D721Med (cell line): ENCODE data around the gene PROSER2.

Experiments
- DNase-seq: peaks from one replicate; pipeline ENCODE4 v3.0.0; 2011; ENCODE audit warnings: low spot score; ENCODE audit not compliant: insufficient read length
- FAIRE-seq: peaks from 2 replicates; lab custom pipeline; 2011; peaks lifted over from hg19 to GRCh38; lab: Jason Lieb, UNC
- CTCF ChIP-seq: IDR thresholded peaks from 2 replicates; pipeline ENCODE4 v1.5.1; 2012; ENCODE audit warnings: mild to moderate bottlenecking, control low read depth; ENCODE audit not compliant: insufficient read depth; ENCODE audit errors: missing control alignments

Gene PROSER2

GRCh38 chr10:11906714-11907113, 83.6 kb downstream of the PROSER2 start:
- TF ChIP-seq CTCF: no peak
- FAIRE-seq (no peak), DNase-seq (no peak)

GRCh38 chr10:11907914-11908313, 84.8 kb downstream of the PROSER2 start:
- DNase-seq: no peak
- TF ChIP-seq CTCF: no peak
- FAIRE-seq: no peak

- TF ChIP-seq CTCF: no peak
- no peak for FAIRE-seq
These were observed 85.4 kb downstream of the PROSER2 start for GRCh38 chr10:11908536-11908935.

GRCh38 chr10:11908991-11909390, 85.8 kb downstream of the PROSER2 start:
- DNase-seq (no peak), FAIRE-seq (no peak)

More at GRCh38 chr10:11908536-11908935, 85.4 kb downstream of the PROSER2 start:
- no peak for DNase-seq

GRCh38 chr10:11909618-11910017, 86.5 kb downstream of the PROSER2 start:
- FAIRE-seq (no peak), DNase-seq (no peak)
- no peak for TF ChIP-seq CTCF

More at GRCh38 chr10:11908991-11909390, 85.8 kb downstream of the PROSER2 start:
- TF ChIP-seq CTCF: no peak

GRCh38 chr10:11910102-11910501, 86.9 kb downstream of the PROSER2 start:
- FAIRE-seq (no peak), DNase-seq (no peak)
- TF ChIP-seq CTCF: no peak

- TF ChIP-seq CTCF: no peak
- FAIRE-seq (no peak), DNase-seq (no peak)
These were observed 90.0 kb downstream of the PROSER2 start for GRCh38 chr10:11913079-11913641.
